Measurements from ENCODE around the gene TSHR. TPM values are rescaled to one million over a fixed set of nuclear protein-coding genes. Genes with fewer than 3 reads are reported as not detected.

TSHR gene
- total RNA-seq, 1 experiment from 2014 or later = not detected

- ATAC-seq = no peak
- H3K9ac ChIP-seq (ENCODE audit: low read length) = no peak overlapping the region
- no peaks in the 10 kb centered on the region for H3K9me3 ChIP-seq (ENCODE audit: control insufficient read depth in 1 of 2, insufficient read depth in 1 of 2, low read depth in 1 of 2, low read length in 2 of 2)
- no peak for DNase-seq (ENCODE audit: low read depth, low spot score)
- CTCF ChIA-PET = no interaction called here
- TF ChIP-seq EZH2phosphoT487 (IDR thresholded peaks at IDR 0.05; ENCODE audit: borderline replicate concordance) (no peak), JUND (IDR thresholded peaks at IDR 0.05) (no peak), REST (IDR thresholded peaks at IDR 0.05; ENCODE audit: low read depth) (no peak), EZH2 (IDR thresholded peaks at IDR 0.05) (no peak), CTCF (IDR thresholded peaks at IDR 0.05 in 2 of 3, conservative IDR thresholded peaks at IDR 0.05 in 1 of 3; ENCODE audit: borderline replicate concordance in 1 of 3, insufficient read depth in 1 of 3, low read depth in 2 of 3, low read length in 2 of 3) (no peak), YY1 (IDR thresholded peaks at IDR 0.05; ENCODE audit: extremely low read depth, insufficient replicate concordance, low read depth, low read length) (no peak), ELF1 (IDR thresholded peaks at IDR 0.05; ENCODE audit: borderline replicate concordance, low read depth) (no peak), CEBPB (IDR thresholded peaks at IDR 0.05; ENCODE audit: low read depth) (no peak), POLR2AphosphoS5 (IDR thresholded peaks at IDR 0.05; ENCODE audit: low read depth, low read length) (no peak), FOSL1 (IDR thresholded peaks at IDR 0.05; ENCODE audit: low read depth) (no peak), SP1 (IDR thresholded peaks at IDR 0.05; ENCODE audit: low read depth) (no peak), ZBTB33 (IDR thresholded peaks at IDR 0.05; ENCODE audit: extremely low read depth, insufficient replicate concordance, low read length) (no peak), CBX3 (IDR thresholded peaks at IDR 0.05; ENCODE audit: low read depth) (no peak), SRF (IDR thresholded peaks at IDR 0.05; ENCODE audit: low read depth) (no peak), ZNF274 (IDR thresholded peaks at IDR 0.05; ENCODE audit: low read depth, low read length) (no peak), MAX (IDR thresholded peaks at IDR 0.05) (no peak), TCF7L2 (IDR thresholded peaks at IDR 0.05; ENCODE audit: borderline replicate concordance, extremely low read depth, insufficient read depth, insufficient read length) (no peak), POLR2A (IDR thresholded peaks at IDR 0.05; ENCODE audit: borderline replicate concordance, extremely low read depth, insufficient read depth, insufficient read length) (no peak)
- no peak overlapping the region for H2AFZ ChIP-seq (ENCODE audit: low read depth, low read length, poor library complexity, severe bottlenecking)
- no peaks in the 10 kb centered on the region for H3K36me3 ChIP-seq (ENCODE audit: control insufficient read depth in 1 of 2, insufficient read depth in 2 of 2, low read length in 2 of 2)
- BruUV-seq (replicated peaks) = no TSS peak
- RAD21 ChIA-PET (ENCODE audit: low non-redundant PET in 1 of 2, low total read pairs in 2 of 2, uncharacterized antibody in 2 of 2, unreplicated experiment in 2 of 2) = no interaction called here
- no peak overlapping the region for H3K27ac ChIP-seq (ENCODE audit: low read depth, low read length)
- H3K4me3 ChIP-seq (replicated peaks in 1 of 2; ENCODE audit: low read depth in 1 of 2, low read length in 2 of 2) = no peak overlapping the region
- no peaks in the 10 kb centered on the region for H4K20me1 ChIP-seq (ENCODE audit: insufficient read depth)
- H3K9me2 ChIP-seq (ENCODE audit: insufficient read depth) = no peaks in the 10 kb centered on the region
- POLR2A ChIA-PET = no interaction called here
- intact Hi-C loops (cut with micrococcal nuclease) = no loop called here
- H3K4me2 ChIP-seq (ENCODE audit: low read length) = no peak overlapping the region
- no peaks in the 10 kb centered on the region for H3K79me2 ChIP-seq (ENCODE audit: insufficient read depth, low read length)
- H3K27me3 ChIP-seq (ENCODE audit: insufficient read depth, low read length) = no peaks in the 10 kb centered on the region
- H3K4me1 ChIP-seq (ENCODE audit: control insufficient read depth in 1 of 2, insufficient read depth in 2 of 2, low read length in 2 of 2) = no peaks in the 10 kb centered on the region
These were observed 191.9 kb downstream of the TSHR start for GRCh38 chr14:81147140-81147897.

All from HCT116 (cell line).